ENCODE results near the gene SSTR1.

The SSTR1 gene

GRCh38 chr14:38203929-38204718, 3.6 kb upstream of the SSTR1 start:
- no peak for DNase-seq

DNA sequence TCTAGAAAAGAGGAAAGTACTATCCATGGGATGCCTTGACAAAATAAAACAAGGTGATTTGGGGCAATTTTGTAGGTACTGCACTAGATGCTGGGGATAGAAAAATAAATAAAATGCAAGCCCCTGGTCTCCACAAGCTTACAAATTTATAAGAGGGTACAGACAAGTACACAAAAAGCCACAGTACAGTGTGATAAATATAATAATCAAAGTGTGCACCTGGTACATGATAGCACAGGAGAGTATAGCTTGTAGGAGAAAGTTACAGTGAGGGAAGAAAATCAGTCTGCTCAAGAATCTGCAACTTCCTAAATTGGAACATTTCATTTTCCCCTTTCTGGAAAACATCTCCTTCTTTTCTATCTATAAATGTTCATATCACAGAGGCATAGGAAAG, 3.0 kb upstream of the SSTR1 start:
- no peak for DNase-seq

- no peak for DNase-seq
Measured at GRCh38 chr14:38205119-38205813, 2.4 kb upstream of the SSTR1 start.

DNA sequence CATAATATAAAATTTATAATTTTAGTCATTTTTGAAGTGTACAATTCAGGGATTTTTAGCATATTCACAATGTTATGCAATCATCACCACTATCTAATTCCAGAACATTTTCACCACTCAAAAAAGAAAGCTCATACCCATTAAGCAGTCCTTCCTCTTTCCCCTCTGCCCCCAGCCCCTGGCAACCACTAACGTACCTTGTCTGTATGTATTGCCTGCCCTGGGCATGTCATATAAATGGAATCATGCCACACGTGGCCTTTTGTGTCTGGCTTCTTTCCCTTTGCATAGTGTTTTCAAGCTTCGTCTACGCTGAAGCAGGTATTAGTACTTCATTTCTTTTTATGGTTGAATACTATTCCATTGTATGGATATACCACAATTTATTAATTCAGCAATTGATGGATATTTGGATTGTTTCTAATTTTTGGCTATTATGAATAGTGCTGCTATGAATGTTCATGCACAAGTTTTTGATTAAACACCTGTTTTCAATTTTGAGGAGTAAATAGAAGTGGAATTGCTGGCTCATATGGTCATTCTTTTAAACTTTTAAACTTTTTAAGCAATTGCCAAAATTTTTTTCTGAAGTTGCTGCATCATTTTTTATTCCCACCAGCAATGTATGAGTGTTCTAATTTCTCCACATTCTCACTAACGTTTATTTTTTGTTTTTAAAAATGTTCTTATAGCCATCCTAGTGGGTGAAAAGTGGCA, 1.6 kb upstream of the SSTR1 start:
- DNase-seq: no peak

GRCh38 chr14:38206689-38207376, 871 bp upstream of the SSTR1 start:
- no peak for DNase-seq

DNA sequence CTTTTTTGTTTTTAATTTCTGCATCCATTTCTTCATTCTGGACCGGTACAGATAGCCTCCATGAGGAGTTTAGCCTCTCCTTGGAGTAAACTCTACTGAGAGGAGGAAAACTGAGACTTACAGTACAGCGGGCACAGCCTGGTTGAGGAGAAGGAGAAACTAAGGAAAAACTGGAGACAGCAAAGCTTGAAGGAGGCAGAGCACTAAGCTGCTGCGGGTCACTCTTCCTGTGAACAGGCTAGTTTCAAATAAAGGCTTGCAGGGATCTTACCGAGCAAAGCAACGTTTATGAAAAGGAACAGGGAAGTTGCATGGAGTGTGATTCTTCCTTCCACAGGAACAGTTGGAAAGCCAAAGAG, 348 bp upstream of the SSTR1 start:
- no peak for DNase-seq

- DNase-seq: peak; percentile 59
Measured at GRCh38 chr14:38208618-38209562, 1.2 kb downstream of the SSTR1 start.

DNA sequence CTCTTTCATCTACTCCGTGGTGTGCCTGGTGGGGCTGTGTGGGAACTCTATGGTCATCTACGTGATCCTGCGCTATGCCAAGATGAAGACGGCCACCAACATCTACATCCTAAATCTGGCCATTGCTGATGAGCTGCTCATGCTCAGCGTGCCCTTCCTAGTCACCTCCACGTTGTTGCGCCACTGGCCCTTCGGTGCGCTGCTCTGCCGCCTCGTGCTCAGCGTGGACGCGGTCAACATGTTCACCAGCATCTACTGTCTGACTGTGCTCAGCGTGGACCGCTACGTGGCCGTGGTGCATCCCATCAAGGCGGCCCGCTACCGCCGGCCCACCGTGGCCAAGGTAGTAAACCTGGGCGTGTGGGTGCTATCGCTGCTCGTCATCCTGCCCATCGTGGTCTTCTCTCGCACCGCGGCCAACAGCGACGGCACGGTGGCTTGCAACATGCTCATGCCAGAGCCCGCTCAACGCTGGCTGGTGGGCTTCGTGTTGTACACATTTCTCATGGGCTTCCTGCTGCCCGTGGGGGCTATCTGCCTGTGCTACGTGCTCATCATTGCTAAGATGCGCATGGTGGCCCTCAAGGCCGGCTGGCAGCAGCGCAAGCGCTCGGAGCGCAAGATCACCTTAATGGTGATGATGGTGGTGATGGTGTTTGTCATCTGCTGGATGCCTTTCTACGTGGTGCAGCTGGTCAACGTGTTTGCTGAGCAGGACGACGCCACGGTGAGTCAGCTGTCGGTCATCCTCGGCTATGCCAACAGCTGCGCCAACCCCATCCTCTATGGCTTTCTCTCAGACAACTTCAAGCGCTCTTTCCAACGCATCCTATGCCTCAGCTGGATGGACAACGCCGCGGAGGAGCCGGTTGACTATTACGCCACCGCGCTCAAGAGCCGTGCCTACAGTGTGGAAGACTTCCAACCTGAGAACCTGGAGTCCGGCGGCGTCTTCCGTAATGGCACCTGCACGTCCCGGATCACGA, 2.2 kb downstream of the SSTR1 start:
- peak; percentile 67 for DNase-seq

DNA sequence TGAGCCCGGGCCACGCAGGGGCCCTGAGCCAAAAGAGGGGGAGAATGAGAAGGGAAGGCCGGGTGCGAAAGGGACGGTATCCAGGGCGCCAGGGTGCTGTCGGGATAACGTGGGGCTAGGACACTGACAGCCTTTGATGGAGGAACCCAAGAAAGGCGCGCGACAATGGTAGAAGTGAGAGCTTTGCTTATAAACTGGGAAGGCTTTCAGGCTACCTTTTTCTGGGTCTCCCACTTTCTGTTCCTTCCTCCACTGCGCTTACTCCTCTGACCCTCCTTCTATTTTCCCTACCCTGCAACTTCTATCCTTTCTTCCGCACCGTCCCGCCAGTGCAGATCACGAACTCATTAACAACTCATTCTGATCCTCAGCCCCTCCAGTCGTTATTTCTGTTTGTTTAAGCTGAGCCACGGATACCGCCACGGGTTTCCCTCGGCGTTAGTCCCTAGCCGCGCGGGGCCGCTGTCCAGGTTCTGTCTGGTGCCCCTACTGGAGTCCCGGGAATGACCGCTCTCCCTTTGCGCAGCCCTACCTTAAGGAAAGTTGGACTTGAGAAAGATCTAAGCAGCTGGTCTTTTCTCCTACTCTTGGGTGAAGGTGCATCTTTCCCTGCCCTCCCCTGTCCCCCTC, 3.0 kb downstream of the SSTR1 start:
- peak; percentile 37 for DNase-seq

DNA sequence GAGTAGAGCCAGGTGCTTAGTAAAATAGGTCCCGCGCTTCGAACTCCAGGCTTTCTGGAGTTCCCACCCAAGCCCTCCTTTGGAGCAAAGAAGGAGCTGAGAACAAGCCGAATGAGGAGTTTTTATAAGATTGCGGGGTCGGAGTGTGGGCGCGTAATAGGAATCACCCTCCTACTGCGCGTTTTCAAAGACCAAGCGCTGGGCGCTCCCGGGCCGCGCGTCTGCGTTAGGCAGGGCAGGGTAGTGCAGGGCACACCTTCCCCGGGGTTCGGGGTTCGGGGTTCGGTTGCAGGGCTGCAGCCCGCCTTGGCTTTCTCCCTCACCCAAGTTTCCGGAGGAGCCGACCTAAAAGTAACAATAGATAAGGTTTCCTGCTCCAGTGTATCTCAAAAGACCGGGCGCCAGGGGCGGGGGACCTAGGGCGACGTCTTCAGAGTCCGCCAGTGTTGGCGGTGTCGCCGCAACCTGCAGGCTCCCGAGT, 3.6 kb downstream of the SSTR1 start:
- DNase-seq: no peak

- no peak for DNase-seq
Measured at GRCh38 chr14:38212111-38212510, 4.4 kb downstream of the SSTR1 start.

DNA sequence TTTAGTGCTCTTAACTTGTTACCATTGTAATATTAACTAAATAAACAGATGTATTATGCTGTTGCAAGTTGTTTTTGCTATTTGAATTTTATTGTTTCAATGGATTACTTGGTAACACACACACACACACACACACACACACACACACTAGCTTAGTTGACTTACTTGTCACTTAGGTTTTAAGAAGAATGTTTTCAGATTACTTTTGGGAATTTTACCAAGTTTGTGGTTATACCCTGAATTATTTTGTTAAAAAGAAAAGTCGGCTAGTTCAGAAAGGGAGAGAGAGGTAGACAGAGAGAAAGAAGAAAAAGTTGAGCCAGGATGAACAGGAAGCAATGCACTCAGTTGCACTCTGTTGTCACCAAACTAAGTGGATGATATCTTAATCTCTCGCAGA, 5.3 kb downstream of the SSTR1 start:
- no peak for DNase-seq

DNA sequence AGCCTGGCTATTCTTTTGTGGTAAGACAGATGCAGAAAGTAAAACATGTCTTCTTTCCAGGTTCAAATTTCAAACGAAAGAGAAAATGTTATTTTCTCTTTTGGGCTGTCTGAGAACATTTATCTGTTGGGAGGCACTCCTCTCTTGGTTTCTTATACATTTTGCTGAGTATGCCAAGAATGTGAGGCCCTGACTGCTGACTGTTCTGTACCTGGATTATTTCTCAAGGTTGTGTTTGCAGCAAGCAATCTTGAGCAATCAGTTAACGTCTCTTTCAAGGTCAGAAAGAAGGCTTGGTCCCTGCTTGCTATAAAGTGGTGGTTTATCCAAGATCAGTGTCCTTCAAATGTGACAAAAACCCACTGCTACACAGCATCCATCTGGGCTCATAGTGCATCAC, 9.8 kb downstream of the SSTR1 start:
- DNase-seq: peak; percentile 31

DNA sequence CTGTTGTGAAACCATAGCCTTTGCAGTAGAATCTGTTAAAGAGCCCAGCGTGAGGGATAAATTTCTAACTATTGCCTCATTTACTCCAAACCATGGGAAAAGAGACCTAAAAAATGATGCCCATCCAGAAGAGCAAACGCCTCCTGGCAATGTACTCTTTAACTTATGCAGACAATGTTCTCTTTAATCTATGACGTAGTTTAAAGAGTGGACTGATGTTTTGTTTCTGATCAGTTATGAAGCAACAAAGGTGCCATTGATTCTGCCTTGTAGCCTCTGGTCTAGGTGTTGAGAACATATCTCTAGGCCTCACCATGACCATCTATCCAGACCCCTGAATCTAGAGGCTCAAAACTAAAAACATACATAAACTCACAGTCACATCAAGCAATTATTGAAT, 13.4 kb downstream of the SSTR1 start:
- no peak for DNase-seq

DNA sequence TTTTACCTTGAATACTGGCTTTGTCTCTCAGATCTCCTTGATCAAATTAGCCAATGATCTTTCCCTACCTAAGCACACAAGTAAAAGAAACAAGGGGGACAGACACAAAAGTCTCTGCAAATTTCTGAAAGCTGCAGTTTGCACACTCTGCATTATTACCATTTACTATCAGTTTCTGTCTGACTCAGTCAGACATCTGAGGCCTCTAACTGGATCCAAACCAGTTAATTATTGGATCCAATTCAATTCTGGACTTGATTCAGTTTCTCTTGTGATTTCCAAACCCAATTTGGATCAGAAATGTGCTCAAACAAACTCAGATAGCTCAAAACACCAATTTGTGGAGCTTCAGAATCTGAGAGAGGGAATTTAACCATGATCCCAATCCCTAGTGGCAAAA, 16.6 kb downstream of the SSTR1 start:
- DNase-seq: no peak

GRCh38 chr14:38225946-38226345, 18.2 kb downstream of the SSTR1 start:
- DNase-seq: no peak

- no peak for DNase-seq
Measured at GRCh38 chr14:38226366-38226765, 18.7 kb downstream of the SSTR1 start.

DNA sequence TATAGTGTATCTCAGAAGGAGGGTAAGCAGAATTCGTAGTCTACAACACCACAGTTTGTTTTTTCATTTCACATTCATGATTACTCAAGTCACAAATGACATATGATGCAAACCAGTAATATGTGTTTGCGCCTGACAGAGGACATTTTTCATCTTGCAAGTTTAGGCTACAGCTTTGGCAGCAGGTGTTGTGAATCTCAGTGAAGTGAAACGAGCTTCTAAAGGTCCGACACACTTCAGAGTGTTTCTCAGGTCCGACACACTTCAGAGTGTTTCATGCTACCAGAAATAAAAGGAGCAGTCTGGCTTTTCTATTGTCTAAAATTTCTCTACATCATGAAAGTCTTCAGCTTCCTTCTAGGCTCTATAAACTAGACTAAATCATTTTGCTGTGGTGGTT, 25.5 kb downstream of the SSTR1 start:
- no peak for DNase-seq

DNA sequence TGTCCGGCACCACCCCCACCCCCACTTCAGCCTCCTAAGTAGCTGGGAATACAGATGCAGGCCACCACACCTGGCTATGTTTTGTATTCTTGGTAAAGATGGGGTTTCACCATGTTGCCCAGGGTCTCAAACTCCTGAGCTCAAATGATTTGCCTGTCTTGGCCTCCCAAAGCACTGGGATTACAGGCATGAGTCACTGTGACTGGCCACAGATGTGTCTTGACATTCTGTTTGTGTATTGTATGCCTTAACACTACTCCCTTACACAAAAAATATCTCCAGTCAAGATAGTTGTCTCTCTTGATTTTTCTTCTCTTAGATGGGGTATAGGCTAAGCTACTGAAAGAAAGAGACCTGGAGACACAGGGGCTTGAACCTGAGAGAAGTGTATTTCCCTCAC, 30.6 kb downstream of the SSTR1 start:
- DNase-seq: no peak

DNA sequence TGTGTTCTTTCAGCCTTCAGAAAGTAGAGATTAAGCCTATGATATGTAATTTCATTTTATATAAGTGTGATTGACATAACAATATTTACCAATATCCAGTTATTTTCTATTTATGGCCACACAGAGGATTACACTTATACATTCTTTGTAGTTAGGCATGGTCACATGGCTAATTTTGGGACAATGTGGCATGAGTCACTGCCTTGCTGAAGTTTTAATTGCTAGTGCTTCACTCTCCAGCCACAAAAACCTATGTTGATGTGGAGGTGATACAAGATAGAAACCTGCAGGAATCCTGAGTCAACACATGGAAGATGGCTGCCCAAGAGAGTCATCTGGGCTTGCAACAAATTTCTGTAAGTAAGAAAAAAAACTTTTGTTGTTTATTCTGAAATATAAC, 31.2 kb downstream of the SSTR1 start:
- DNase-seq: no peak

Measured in NCI-H226 (cell line).